Sigmoid colon (tissue), 4 donors: ENCODE measurements around the gene BTBD9.

Experiments
- CTCF ChIP-seq, 4 experiments: fragments of 450-650 bp in 3 of 4; fragments of 200-600 bp in 1 of 4; IDR thresholded peaks; one replicate each; pipeline ENCODE4 v1.5.1; 2016 to 2019; ENCODE audit warnings: antibody characterized with exemption in 4 of 4, mild to moderate bottlenecking in 3 of 4, moderate library complexity in 2 of 4
- POLR2A ChIP-seq, 2 donors: fragments of 450-650 bp; IDR thresholded peaks; one replicate each; pipeline ENCODE4 v1.6.1; 2016; ENCODE audit warnings: antibody characterized with exemption in 2 of 2, mild to moderate bottlenecking in 2 of 2, moderate library complexity in 2 of 2
- POLR2AphosphoS5 ChIP-seq, 4 donors: sonication (generic); formaldehyde crosslinking; IDR thresholded peaks; one replicate each; pipeline ENCODE4 v1.6.1; 2017; ENCODE audit warnings: antibody characterized with exemption in 4 of 4

GRCh38 chr6:38676236-38676973, 36.7 kb upstream of the BTBD9 start:
- no peak for TF ChIP-seq POLR2AphosphoS5 (IDR thresholded peaks at IDR 0.05)
- no peak for TF ChIP-seq CTCF (IDR thresholded peaks at IDR 0.05)
- no peak for TF ChIP-seq POLR2A (IDR thresholded peaks at IDR 0.05)
